ENCODE measurements around the gene RAP1GAP. TPM values are rescaled to one million over a fixed set of nuclear protein-coding genes. Genes with fewer than 3 reads are reported as not detected.

Gene RAP1GAP
- total RNA-seq, 1 experiment from 2014 or later: 7.2 TPM

GRCh38 chr1:21590126-21590880, 78.9 kb downstream of the RAP1GAP start:
- H3K27me3 Mint-ChIP-seq (ENCODE audit: insufficient read depth, unreplicated experiment): peaks cover 5% of the 10 kb centered on the region
- no TSS peak for BruUV-seq (replicated peaks)
- intact Hi-C loops (cut with micrococcal nuclease; ENCODE audit: unreplicated experiment): no loop called here
- DNase-seq: no peak
- no peak overlapping the region for H3K4me3 ChIP-seq (ENCODE audit: low read depth, low read length)
- H3K9me3 ChIP-seq: no peaks in the 10 kb centered on the region
- H3K36me3 Mint-ChIP-seq (ENCODE audit: insufficient read depth, unreplicated experiment): no peaks in the 10 kb centered on the region
- H3K36me3 ChIP-seq (ENCODE audit: control insufficient read depth, insufficient read depth, low read length): no peaks in the 10 kb centered on the region
- TF ChIP-seq, protein P1, sequence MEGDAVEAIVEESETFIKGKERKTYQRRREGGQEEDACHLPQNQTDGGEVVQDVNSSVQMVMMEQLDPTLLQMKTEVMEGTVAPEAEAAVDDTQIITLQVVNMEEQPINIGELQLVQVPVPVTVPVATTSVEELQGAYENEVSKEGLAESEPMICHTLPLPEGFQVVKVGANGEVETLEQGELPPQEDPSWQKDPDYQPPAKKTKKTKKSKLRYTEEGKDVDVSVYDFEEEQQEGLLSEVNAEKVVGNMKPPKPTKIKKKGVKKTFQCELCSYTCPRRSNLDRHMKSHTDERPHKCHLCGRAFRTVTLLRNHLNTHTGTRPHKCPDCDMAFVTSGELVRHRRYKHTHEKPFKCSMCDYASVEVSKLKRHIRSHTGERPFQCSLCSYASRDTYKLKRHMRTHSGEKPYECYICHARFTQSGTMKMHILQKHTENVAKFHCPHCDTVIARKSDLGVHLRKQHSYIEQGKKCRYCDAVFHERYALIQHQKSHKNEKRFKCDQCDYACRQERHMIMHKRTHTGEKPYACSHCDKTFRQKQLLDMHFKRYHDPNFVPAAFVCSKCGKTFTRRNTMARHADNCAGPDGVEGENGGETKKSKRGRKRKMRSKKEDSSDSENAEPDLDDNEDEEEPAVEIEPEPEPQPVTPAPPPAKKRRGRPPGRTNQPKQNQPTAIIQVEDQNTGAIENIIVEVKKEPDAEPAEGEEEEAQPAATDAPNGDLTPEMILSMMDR (IDR thresholded peaks at IDR 0.05; ENCODE audit: insufficient read depth in 1 of 2, low read depth in 1 of 2, low read length in 1 of 2, severe bottlenecking in 1 of 2, unreplicated experiment in 1 of 2): no peak
- POLR2A ChIA-PET: no interaction called here
- H3K27ac Mint-ChIP-seq (ENCODE audit: unreplicated experiment): no peak overlapping the region
- CTCF ChIA-PET: no interaction called here
- no peaks in the 10 kb centered on the region for H3K27me3 ChIP-seq (replicated peaks; ENCODE audit: control insufficient read depth, insufficient read depth, low read length)
- H3K4me1 ChIP-seq: no peaks in the 10 kb centered on the region
- no peaks in the 10 kb centered on the region for H3K9me3 Mint-ChIP-seq (ENCODE audit: unreplicated experiment)
- H3K4me3 Mint-ChIP-seq (ENCODE audit: unreplicated experiment): no peak overlapping the region
- no peaks in the 10 kb centered on the region for H3K4me1 Mint-ChIP-seq (ENCODE audit: low read depth, unreplicated experiment)

DNA sequence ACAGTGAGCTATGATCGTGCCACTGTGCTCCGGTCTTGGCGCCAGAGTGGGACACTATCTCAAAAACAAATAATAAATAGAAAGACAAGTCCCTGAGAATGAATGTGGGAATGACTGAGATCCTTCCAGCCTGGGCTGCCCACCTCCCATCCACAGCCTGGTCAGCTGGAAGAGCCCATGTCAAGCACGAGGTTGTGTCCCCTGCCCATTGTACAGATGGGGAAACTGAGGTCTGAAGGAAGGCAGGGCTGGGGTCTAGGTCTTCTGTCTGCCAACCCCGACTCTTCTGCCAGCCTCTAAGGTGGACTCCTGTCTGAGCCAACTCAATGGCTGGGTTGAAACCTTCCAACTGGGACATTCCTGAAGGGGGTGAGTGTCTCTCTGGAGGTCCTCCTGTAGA, 79.5 kb downstream of the RAP1GAP start:
- no TSS peak for BruUV-seq (replicated peaks)

GRCh38 chr1:21587602-21587953, 81.6 kb downstream of the RAP1GAP start:
- H3K27ac Mint-ChIP-seq (ENCODE audit: unreplicated experiment): no peak overlapping the region
- ChIA-PET CTCF (interaction anchor here (0.6 kb wide), 1 partner anchor 912 kb away, joined by 4 read pairs; no protein-coding TSS in a partner anchor), POLR2A (no interaction called here)
- Histone ChIP-seq H3K27me3 (replicated peaks; ENCODE audit: control insufficient read depth, insufficient read depth, low read length) (no peaks in the 10 kb centered on the region), H3K4me1 (no peaks in the 10 kb centered on the region), H3K4me3 (ENCODE audit: low read depth, low read length) (no peak overlapping the region), H3K36me3 (ENCODE audit: control insufficient read depth, insufficient read depth, low read length) (no peaks in the 10 kb centered on the region), H3K9me3 (no peaks in the 10 kb centered on the region)
- peaks cover 8% of the 10 kb centered on the region for H3K27me3 Mint-ChIP-seq (ENCODE audit: insufficient read depth, unreplicated experiment)
- no peak overlapping the region for H3K4me3 Mint-ChIP-seq (ENCODE audit: unreplicated experiment)
- H3K9me3 Mint-ChIP-seq (ENCODE audit: unreplicated experiment): no peaks in the 10 kb centered on the region
- H3K36me3 Mint-ChIP-seq (ENCODE audit: insufficient read depth, unreplicated experiment): no peaks in the 10 kb centered on the region
- DNase-seq: no peak
- intact Hi-C loops (cut with micrococcal nuclease; ENCODE audit: unreplicated experiment): no loop called here
- no TSS peak for BruUV-seq (replicated peaks)
- H3K4me1 Mint-ChIP-seq (ENCODE audit: low read depth, unreplicated experiment): no peaks in the 10 kb centered on the region
- TF ChIP-seq, protein P1 (IDR thresholded peaks at IDR 0.05; ENCODE audit: insufficient read depth in 1 of 2, low read depth in 1 of 2, low read length in 1 of 2, severe bottlenecking in 1 of 2, unreplicated experiment in 1 of 2): no peak

More for the DNA sequence above, 79.5 kb downstream of the RAP1GAP start:
- Mint-ChIP-seq H3K9me3 (ENCODE audit: unreplicated experiment) (no peaks in the 10 kb centered on the region), H3K4me3 (ENCODE audit: unreplicated experiment) (no peak overlapping the region), H3K4me1 (ENCODE audit: low read depth, unreplicated experiment) (no peaks in the 10 kb centered on the region), H3K27ac (ENCODE audit: unreplicated experiment) (no peak overlapping the region), H3K27me3 (ENCODE audit: insufficient read depth, unreplicated experiment) (peaks cover 8% of the 10 kb centered on the region), H3K36me3 (ENCODE audit: insufficient read depth, unreplicated experiment) (no peaks in the 10 kb centered on the region)
- Histone ChIP-seq H3K9me3 (no peaks in the 10 kb centered on the region), H3K4me3 (ENCODE audit: low read depth, low read length) (no peak overlapping the region), H3K36me3 (ENCODE audit: control insufficient read depth, insufficient read depth, low read length) (no peaks in the 10 kb centered on the region), H3K27me3 (replicated peaks; ENCODE audit: control insufficient read depth, insufficient read depth, low read length) (no peaks in the 10 kb centered on the region), H3K4me1 (no peaks in the 10 kb centered on the region)
- TF ChIP-seq, protein P1 (IDR thresholded peaks at IDR 0.05; ENCODE audit: insufficient read depth in 1 of 2, low read depth in 1 of 2, low read length in 1 of 2, severe bottlenecking in 1 of 2, unreplicated experiment in 1 of 2): no peak
- no peak for DNase-seq
- intact Hi-C loops (cut with micrococcal nuclease; ENCODE audit: unreplicated experiment): no loop called here
- ChIA-PET POLR2A (no interaction called here), CTCF (no interaction called here)
